GM12865 (cell line): ENCODE measurements around the gene TSHB.

ENCODE experiments used
- DNase-seq: peaks from one replicate; pipeline ENCODE4 v3.0.0; 2010; ENCODE audit warnings: low read depth
- H3K4me3 ChIP-seq: 2 replicates; pipeline ENCODE4 v1.5.1; 2011; ENCODE audit warnings: mild to moderate bottlenecking, low read depth, low read length, control low read depth
- CTCF ChIP-seq: IDR thresholded peaks from 2 replicates; pipeline ENCODE4 v1.5.1; 2011; ENCODE audit warnings: low read length, control low read depth, low read depth, inconsistent platforms; ENCODE audit not compliant: insufficient read depth; ENCODE audit errors: missing control alignments

TSHB gene

GRCh38 chr1:115056395-115056798, 26.8 kb downstream of the TSHB start:
- DNase-seq: no peak

GRCh38 chr1:115057661-115058254, 28.1 kb downstream of the TSHB start:
- no peak for TF ChIP-seq CTCF
- no peak overlapping the region for H3K4me3 ChIP-seq
- no peak for DNase-seq

More at GRCh38 chr1:115056395-115056798, 26.8 kb downstream of the TSHB start:
- no peak overlapping the region for H3K4me3 ChIP-seq
- TF ChIP-seq CTCF: no peak

GRCh38 chr1:115059316-115059715, 29.7 kb downstream of the TSHB start:
- H3K4me3 ChIP-seq: no peak overlapping the region
- no peak for TF ChIP-seq CTCF
- DNase-seq: no peak

GRCh38 chr1:115060501-115060900, 30.9 kb downstream of the TSHB start:
- H3K4me3 ChIP-seq: no peak overlapping the region
- no peak for DNase-seq
- no peak for TF ChIP-seq CTCF

- H3K4me3 ChIP-seq: no peak overlapping the region
- TF ChIP-seq CTCF: no peak
- peak; percentile 73 for DNase-seq
Observed at GRCh38 chr1:115062542-115063004, 32.9 kb downstream of the TSHB start.

GRCh38 chr1:115063228-115063901, 33.7 kb downstream of the TSHB start:
- TF ChIP-seq CTCF: no peak
- H3K4me3 ChIP-seq: no peak overlapping the region
- peak; percentile 29 for DNase-seq
